CD14-positive monocyte (primary cell): Measurements from ENCODE around the gene CTCF. TPM values are rescaled to one million over a fixed set of nuclear protein-coding genes. Genes with fewer than 3 reads are reported as not detected.

Experiments
- DNase-seq, 3 donors: peaks; one replicate each; pipeline ENCODE4 v3.0.0-alpha.2; 2011 to 2022
- H2AFZ ChIP-seq: 2 replicates; pipeline ENCODE4 v1.6.0; 2012; ENCODE audit warnings: mild to moderate bottlenecking, low read depth, low read length, inconsistent platforms; ENCODE audit not compliant: insufficient read depth, poor library complexity, severe bottlenecking
- H3K27ac ChIP-seq, 2 donors: 1 replicate in 1 of 2; 2 replicates in 1 of 2; pipeline ENCODE4 v1.5.1; 2012 to 2013; ENCODE audit warnings: low read length in 2 of 2, control low read depth in 1 of 2, inconsistent platforms in 1 of 2, low read depth in 1 of 2, mild to moderate bottlenecking in 1 of 2
- H3K27me3 ChIP-seq, 2 donors: one replicate each; pipeline versions ENCODE4 v1.6.0 to v1.6.1; 2011 to 2013; ENCODE audit warnings: low read length in 2 of 2; ENCODE audit not compliant: control insufficient read depth in 2 of 2, insufficient read depth in 2 of 2
- H3K36me3 ChIP-seq, 2 donors: replicated peaks in 1 of 2; 1 replicate in 1 of 2; 2 replicates in 1 of 2; pipeline versions ENCODE4 v1.5.1 to v1.6.1; 2012 to 2013; ENCODE audit warnings: low read length in 2 of 2, control low read depth in 1 of 2, inconsistent platforms in 1 of 2, mild to moderate bottlenecking in 1 of 2; ENCODE audit not compliant: insufficient read depth in 2 of 2, control insufficient read depth in 1 of 2
- H3K4me1 ChIP-seq, 2 donors: 1 replicate in 1 of 2; 2 replicates in 1 of 2; pipeline versions ENCODE4 v1.5.1 to v1.6.1; 2012 to 2013; ENCODE audit warnings: low read length in 2 of 2, control low read depth in 1 of 2, inconsistent platforms in 1 of 2, mild to moderate bottlenecking in 1 of 2, moderate library complexity in 1 of 2; ENCODE audit not compliant: insufficient read depth in 2 of 2, control insufficient read depth in 1 of 2
- H3K4me2 ChIP-seq: replicated peaks from 2 replicates; pipeline ENCODE3; 2012; ENCODE audit warnings: low read length, moderate library complexity, mild to moderate bottlenecking; ENCODE audit not compliant: poor library complexity, severe bottlenecking; ENCODE audit errors: extremely low read depth
- H3K4me3 ChIP-seq, 3 experiments: fragments of 200-600 bp in 1 of 3; sonication (generic) in 1 of 3; replicated peaks in 1 of 3; 1 replicate in 2 of 3; 2 replicates in 1 of 3; pipeline ENCODE4 v1.5.1; 2011 to 2013; ENCODE audit warnings: low read length in 3 of 3, mild to moderate bottlenecking in 3 of 3, control low read depth in 2 of 3, low read depth in 2 of 3, inconsistent platforms in 1 of 3, moderate library complexity in 1 of 3
- H3K79me2 ChIP-seq: 2 replicates; pipeline ENCODE4 v1.6.0; 2012; ENCODE audit warnings: mild to moderate bottlenecking, control low read depth, inconsistent platforms, low read length, moderate library complexity; ENCODE audit not compliant: insufficient read depth
- H3K9ac ChIP-seq: 2 replicates; pipeline ENCODE4 v1.6.0; 2017; ENCODE audit warnings: low read length, mild to moderate bottlenecking; ENCODE audit not compliant: insufficient read depth, poor library complexity, severe bottlenecking
- H3K9me3 ChIP-seq, 2 donors: replicated peaks in 1 of 2; 1 replicate in 1 of 2; 2 replicates in 1 of 2; pipeline versions ENCODE4 v1.5.1 to v1.6.1; 2012 to 2013; ENCODE audit warnings: low read length in 2 of 2, control low read depth in 1 of 2; ENCODE audit not compliant: control insufficient read depth in 1 of 2, insufficient read depth in 1 of 2
- H4K20me1 ChIP-seq: 2 replicates; pipeline ENCODE4 v1.6.0; 2012; ENCODE audit warnings: mild to moderate bottlenecking, low read length, control low read depth, moderate library complexity; ENCODE audit not compliant: insufficient read depth
- H3K27ac Mint-ChIP-seq, 7 donors: one replicate each; pipeline ENCODE4 v1.8.0; 2020; ENCODE audit warnings: mild to moderate bottlenecking in 7 of 7, mixed read lengths in 7 of 7, moderate library complexity in 6 of 7, inconsistent platforms in 2 of 7
- H3K27me3 Mint-ChIP-seq, 3 donors: one replicate each; pipeline ENCODE4 v1.8.0; 2021 to 2022; ENCODE audit warnings: low read depth in 3 of 3, mild to moderate bottlenecking in 3 of 3, mixed read lengths in 3 of 3, moderate library complexity in 3 of 3, inconsistent platforms in 1 of 3
- H3K36me3 Mint-ChIP-seq, 2 donors: one replicate each; pipeline ENCODE4 v1.8.0; 2020; ENCODE audit warnings: mixed read lengths in 2 of 2, inconsistent platforms in 1 of 2, mild to moderate bottlenecking in 1 of 2
- H3K4me1 Mint-ChIP-seq: one replicate; pipeline ENCODE4 v1.8.0; 2020; ENCODE audit warnings: mild to moderate bottlenecking, mixed read lengths
- H3K4me3 Mint-ChIP-seq, 2 donors: one replicate each; pipeline ENCODE4 v1.8.0; 2020; ENCODE audit warnings: mild to moderate bottlenecking in 2 of 2, mixed read lengths in 2 of 2, moderate library complexity in 1 of 2
- H3K9me3 Mint-ChIP-seq, 7 donors: one replicate each; pipeline ENCODE4 v1.8.0; 2020 to 2022; ENCODE audit warnings: mixed read lengths in 7 of 7, mild to moderate bottlenecking in 6 of 7, moderate library complexity in 6 of 7, inconsistent platforms in 2 of 7
- WGBS: methylation state at CpG from one replicate; pipeline ENCODE4 v1.1.5; 2013; ENCODE audit warnings: missing lambda C conversion rate; ENCODE audit not compliant: insufficient coverage; 5-methylcytosine and 5-hydroxymethylcytosine counted together
- intact Hi-C, 2 donors: fragments of 100-400 bp; cut with micrococcal nuclease; formaldehyde crosslinking; loops; one replicate each; pipeline versions ENCODE4 v1.15.0 to v1.15.1; 2023
- polyA plus RNA-seq, 3 donors: library from polyadenylated mRNA; depleted of rRNA in 1 of 3; unstranded in 2 of 3; stranded (reverse) in 1 of 3; fragments of 300-500 nt in 2 of 3; fragments of >200 nt in 1 of 3; fragmentation: Illumina TruSeq in 2 of 3; gene quantifications; 1 replicate in 2 of 3; 2 replicates in 1 of 3; pipeline ENCODE4 v1.2.3, GENCODE V29; 2012 to 2021
- TF ChIP-seq, protein P1 (sequence below): fragments of 200-600 bp; IDR thresholded peaks from one replicate; pipeline ENCODE4 v1.8.0; 2022; ENCODE audit warnings: antibody characterized with exemption, mild to moderate bottlenecking

The CTCF gene
- polyA plus RNA-seq, 3 donors, result 8.4 to 29.9 (median 17.7) TPM

- intact Hi-C loops, result loop anchor here (2.0 to 10.0 kb wide), 4 partner anchors 43 to 551 kb away; partner anchors contain the start of gene GFOD2 (in 1 of the 2)
- Histone ChIP-seq H3K27me3 (no peaks in the 10 kb centered on the region), H4K20me1 (no peaks in the 10 kb centered on the region), H3K79me2 (no peaks in the 10 kb centered on the region), H3K27ac (peak overlapping the region; percentile 41 to 86), H3K9ac (peak overlapping the region; percentile 43), H3K9me3 (no peaks in the 10 kb centered on the region), H2AFZ (peak overlapping the region; percentile 91), H3K4me2 (peak overlapping the region; percentile 62), H3K36me3 (peaks cover 0 to 2% of the 10 kb centered on the region in 2 donors), H3K4me1 (peaks cover 21 to 24% of the 10 kb centered on the region in 2 donors), H3K4me3 (peak overlapping the region in 1 of 3 experiments; percentile 57)
- WGBS, result 15% methylated on average over 8 of the region's 21 CpGs
- H3K4me3 Mint-ChIP-seq, result peak overlapping the region; percentile 61 to 86
- peak overlapping the region; percentile 80 to 94 (median 90) for H3K27ac Mint-ChIP-seq
- TF ChIP-seq, protein P1, sequence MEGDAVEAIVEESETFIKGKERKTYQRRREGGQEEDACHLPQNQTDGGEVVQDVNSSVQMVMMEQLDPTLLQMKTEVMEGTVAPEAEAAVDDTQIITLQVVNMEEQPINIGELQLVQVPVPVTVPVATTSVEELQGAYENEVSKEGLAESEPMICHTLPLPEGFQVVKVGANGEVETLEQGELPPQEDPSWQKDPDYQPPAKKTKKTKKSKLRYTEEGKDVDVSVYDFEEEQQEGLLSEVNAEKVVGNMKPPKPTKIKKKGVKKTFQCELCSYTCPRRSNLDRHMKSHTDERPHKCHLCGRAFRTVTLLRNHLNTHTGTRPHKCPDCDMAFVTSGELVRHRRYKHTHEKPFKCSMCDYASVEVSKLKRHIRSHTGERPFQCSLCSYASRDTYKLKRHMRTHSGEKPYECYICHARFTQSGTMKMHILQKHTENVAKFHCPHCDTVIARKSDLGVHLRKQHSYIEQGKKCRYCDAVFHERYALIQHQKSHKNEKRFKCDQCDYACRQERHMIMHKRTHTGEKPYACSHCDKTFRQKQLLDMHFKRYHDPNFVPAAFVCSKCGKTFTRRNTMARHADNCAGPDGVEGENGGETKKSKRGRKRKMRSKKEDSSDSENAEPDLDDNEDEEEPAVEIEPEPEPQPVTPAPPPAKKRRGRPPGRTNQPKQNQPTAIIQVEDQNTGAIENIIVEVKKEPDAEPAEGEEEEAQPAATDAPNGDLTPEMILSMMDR, result no peak
- peak; percentile 54 to 78 (median 75) for DNase-seq
- H3K9me3 Mint-ChIP-seq, result no peaks in the 10 kb centered on the region
- H3K36me3 Mint-ChIP-seq, result peaks cover 10 to 19% of the 10 kb centered on the region in 2 donors
- peaks cover 34% of the 10 kb centered on the region for H3K4me1 Mint-ChIP-seq
- peaks cover 0 to 4% (median 2%) of the 10 kb centered on the region in 3 donors for H3K27me3 Mint-ChIP-seq
Observed at GRCh38 chr16:67673712-67674580, 111.6 kb downstream of the CTCF start.

- no peak overlapping the region for H3K4me3 Mint-ChIP-seq
- DNase-seq, result no peak
- Histone ChIP-seq H3K4me1 (peaks cover 18 to 20% of the 10 kb centered on the region in 2 donors), H4K20me1 (no peaks in the 10 kb centered on the region), H3K27me3 (no peaks in the 10 kb centered on the region), H3K9me3 (no peaks in the 10 kb centered on the region), H3K4me2 (no peak overlapping the region), H3K9ac (no peak overlapping the region), H3K27ac (no peak overlapping the region), H3K79me2 (no peaks in the 10 kb centered on the region), H2AFZ (no peak overlapping the region), H3K4me3 (no peak overlapping the region), H3K36me3 (peaks cover 2 to 3% of the 10 kb centered on the region in 2 donors)
- peak overlapping the region in 4 of 7 donors; percentile 12 to 91 (median 50) for H3K27ac Mint-ChIP-seq
- intact Hi-C loops, result loop anchor here (5.0 to 10.0 kb wide), 3 partner anchors 42 to 550 kb away; partner anchors contain the start of gene GFOD2 (in 1 of the 2)
- peaks cover 10 to 23% of the 10 kb centered on the region in 2 donors for H3K36me3 Mint-ChIP-seq
- TF ChIP-seq, protein P1, result no peak
- no peaks in the 10 kb centered on the region for H3K9me3 Mint-ChIP-seq
- WGBS, result 98% methylated on average over 27 of the region's 28 CpGs
- H3K27me3 Mint-ChIP-seq, result peaks cover 0 to 2% (median 2%) of the 10 kb centered on the region in 3 donors
- H3K4me1 Mint-ChIP-seq, result peaks cover 27% of the 10 kb centered on the region
Observed at GRCh38 chr16:67674851-67675578, 112.7 kb downstream of the CTCF start.
